ENCODE results near the gene WFIKKN1. TPM values are rescaled to one million over a fixed set of nuclear protein-coding genes. Genes with fewer than 3 reads are reported as not detected.
A peak's percentile ranks its signal among the peaks of the same experiment; 100 is the strongest.

WFIKKN1 gene
- total and polyA plus RNA-seq, 2 of the 13 experiments (the other 11 are each of a cell fraction or from before 2014, with no cell fraction given) = 1.7 to 4.9 TPM

- TF ChIP-seq ZNF724P (CRISPR knock-in tag; IDR thresholded peaks at IDR 0.05; ENCODE audit: borderline replicate concordance) = no peak
- TF ChIP-seq YY1 (IDR thresholded peaks at IDR 0.05; ENCODE audit: insufficient read depth, insufficient replicate concordance, low read depth, low read length) = peak; percentile 46
- TF ChIP-seq CCAR2 (optimal IDR thresholded peaks at IDR 0.05; ENCODE audit: low read depth, low read length) = no peak
- peak; percentile 4; the same call in 1 of the 2 replicates for TF ChIP-seq SALL1 (CRISPR knock-in tag; IDR thresholded peaks at IDR 0.05)
- TF ChIP-seq GLI4 (CRISPR knock-in tag; IDR thresholded peaks at IDR 0.05; ENCODE audit: borderline replicate concordance) = no peak
- no peak for TF ChIP-seq ZFP90 (CRISPR knock-in tag; IDR thresholded peaks at IDR 0.05; ENCODE audit: borderline replicate concordance)
- TF ChIP-seq AGO1 (IDR thresholded peaks at IDR 0.05; ENCODE audit: low read depth, low read length, poor library complexity, severe bottlenecking) = no peak
- TF ChIP-seq ZNF883 (CRISPR knock-in tag; IDR thresholded peaks at IDR 0.05; ENCODE audit: not compliant biosample characterization) = no peak
- TF ChIP-seq CTCF (CRISPR knock-in tag; IDR thresholded peaks at IDR 0.05) = peak; percentile 50
- no peak for TF ChIP-seq ESRRA (CRISPR knock-in tag; IDR thresholded peaks at IDR 0.05; ENCODE audit: low read depth)
- TF ChIP-seq RFX5 (IDR thresholded peaks at IDR 0.05; ENCODE audit: low read depth, low read length) = peak; percentile 93
- peak; percentile 54 for TF ChIP-seq CREM (IDR thresholded peaks at IDR 0.05)
- no peak for TF ChIP-seq CREM (CRISPR knock-in tag; IDR thresholded peaks at IDR 0.05)
- no peak for TF ChIP-seq XBP1 (CRISPR knock-in tag; IDR thresholded peaks at IDR 0.05)
- no peak for TF ChIP-seq GATAD1 (CRISPR knock-in tag; IDR thresholded peaks at IDR 0.05)
- TF ChIP-seq SYNCRIP (IDR thresholded peaks at IDR 0.05; ENCODE audit: insufficient read depth, low read depth, low read length) = no peak
- TF ChIP-seq ZBTB14 (CRISPR knock-in tag; IDR thresholded peaks at IDR 0.05) = no peak
- no peak for TF ChIP-seq CAMTA2 (CRISPR knock-in tag; IDR thresholded peaks at IDR 0.05; ENCODE audit: borderline replicate concordance)
- peak; percentile 78 for TF ChIP-seq SP4 (CRISPR knock-in tag; IDR thresholded peaks at IDR 0.05)
- no peak for TF ChIP-seq ARID4A (CRISPR knock-in tag; IDR thresholded peaks at IDR 0.05; ENCODE audit: borderline replicate concordance)
- no peak for TF ChIP-seq HNRNPUL1 (IDR thresholded peaks at IDR 0.05; ENCODE audit: low read depth, low read length)
- TF ChIP-seq ATF1 (CRISPR knock-in tag; IDR thresholded peaks at IDR 0.05) = 0 out of 2 replicates have a peak, but pooled peaks have one; percentile 44
- TF ChIP-seq ZNF441 (CRISPR knock-in tag; IDR thresholded peaks at IDR 0.05; ENCODE audit: borderline replicate concordance) = no peak
- TF ChIP-seq MBNL3 (CRISPR knock-in tag; conservative IDR thresholded peaks at IDR 0.05) = no peak
- TF ChIP-seq ZNF816 (CRISPR knock-in tag; IDR thresholded peaks at IDR 0.05; ENCODE audit: borderline replicate concordance) = no peak
Observed at GRCh38 chr16:589658-590187, 41.1 kb upstream of the WFIKKN1 start, which contains the start of gene RAB40C (continued).
